Breast epithelium (tissue), 3 donors: ENCODE measurements around the gene ADGRG3.

Source experiments
- CTCF ChIP-seq, 3 donors: fragments of 450-650 bp; IDR thresholded peaks; one replicate each; pipeline ENCODE4 v1.5.1; 2016 to 2017; ENCODE audit warnings: antibody characterized with exemption in 3 of 3, mild to moderate bottlenecking in 3 of 3, moderate library complexity in 3 of 3
- POLR2AphosphoS5 ChIP-seq, 3 donors: sonication (generic); formaldehyde crosslinking; IDR thresholded peaks; one replicate each; pipeline ENCODE4 v1.6.1; 2017; ENCODE audit warnings: antibody characterized with exemption in 3 of 3

- TF ChIP-seq CTCF (IDR thresholded peaks at IDR 0.05) (no peak), POLR2AphosphoS5 (IDR thresholded peaks at IDR 0.05) (no peak)
Measured at GRCh38 chr16:57680842-57681375, 12.8 kb downstream of the ADGRG3 start.
